HEK293T (cell line): ENCODE measurements around the gene METAP1.

Experiments used
- CTCF ChIA-PET: fragments of 350-600 bp; formaldehyde crosslinking; extraction: SDS; loops from one replicate; lab custom pipeline; 2021; ENCODE audit warnings: antibody characterized with exemption, inconsistent platforms; lab: Yijun Ruan, JAX
- POLR2A ChIA-PET: fragments of 350-600 bp; formaldehyde crosslinking; extraction: SDS; loops from one replicate; lab custom pipeline; 2020; ENCODE audit warnings: antibody characterized with exemption, inconsistent platforms; lab: Yijun Ruan, JAX
- DNase-seq: peaks from one replicate; pipeline ENCODE4 v3.0.0; 2012; ENCODE audit warnings: mixed read lengths; ENCODE audit errors: extremely low spot score
- ARNT ChIP-seq: fragments of 450-650 bp; IDR thresholded peaks from 2 replicates; pipeline ENCODE4 v1.6.1; 2017; ENCODE audit warnings: mild to moderate bottlenecking
- BHLHE40 ChIP-seq: fragments of 450-650 bp; IDR thresholded peaks from 2 replicates; pipeline ENCODE4 v1.6.1; 2016; ENCODE audit warnings: mild to moderate bottlenecking, moderate library complexity, borderline replicate concordance
- CTBP1 ChIP-seq: fragments of 450-650 bp; IDR thresholded peaks from 2 replicates; pipeline ENCODE4 v1.6.1; 2016; ENCODE audit warnings: borderline replicate concordance
- ELF4 ChIP-seq: fragments of 450-650 bp; IDR thresholded peaks from 2 replicates; pipeline ENCODE4 v1.6.1; 2017; ENCODE audit warnings: antibody characterized with exemption
- FOXA1 ChIP-seq: fragments of 450-650 bp; IDR thresholded peaks from 2 replicates; pipeline ENCODE4 v1.6.1; 2016; ENCODE audit warnings: mild to moderate bottlenecking
- FOXK2 ChIP-seq: fragments of 450-650 bp; IDR thresholded peaks from 2 replicates; pipeline ENCODE4 v1.6.1; 2016; ENCODE audit warnings: mild to moderate bottlenecking
- FOXM1 ChIP-seq: fragments of 450-650 bp; IDR thresholded peaks from 2 replicates; pipeline ENCODE4 v1.6.1; 2017; ENCODE audit warnings: mild to moderate bottlenecking, borderline replicate concordance
- HDGF ChIP-seq: fragments of 450-650 bp; IDR thresholded peaks from 2 replicates; pipeline ENCODE4 v1.6.1; 2017; ENCODE audit warnings: antibody characterized with exemption, borderline replicate concordance
- L3MBTL2 ChIP-seq: fragments of 450-650 bp; conservative IDR thresholded peaks from 2 replicates; pipeline ENCODE4 v1.6.1; 2016; ENCODE audit warnings: mild to moderate bottlenecking
- LEF1 ChIP-seq: fragments of 450-650 bp; IDR thresholded peaks from 2 replicates; pipeline ENCODE4 v1.6.1; 2017; ENCODE audit warnings: mild to moderate bottlenecking, borderline replicate concordance
- NFRKB ChIP-seq: fragments of 450-650 bp; IDR thresholded peaks from 2 replicates; pipeline ENCODE4 v1.6.1; 2016; ENCODE audit warnings: mild to moderate bottlenecking, moderate library complexity
- SP1 ChIP-seq: fragments of 450-650 bp; IDR thresholded peaks from 2 replicates; pipeline ENCODE4 v1.6.1; 2017
- SUZ12 ChIP-seq: fragments of 450-650 bp; IDR thresholded peaks from 2 replicates; pipeline ENCODE4 v1.6.1; 2016; ENCODE audit warnings: mild to moderate bottlenecking
- TARDBP ChIP-seq: fragments of 450-650 bp; IDR thresholded peaks from 2 replicates; pipeline ENCODE4 v1.6.1; 2016
- ZNF384 ChIP-seq: fragments of 450-650 bp; IDR thresholded peaks from 2 replicates; pipeline ENCODE4 v1.6.1; 2016
- TF ChIP-seq, protein P1 (sequence below): fragments of 450-650 bp; IDR thresholded peaks from 2 replicates; pipeline ENCODE4 v1.6.1; 2016

METAP1 gene

DNA sequence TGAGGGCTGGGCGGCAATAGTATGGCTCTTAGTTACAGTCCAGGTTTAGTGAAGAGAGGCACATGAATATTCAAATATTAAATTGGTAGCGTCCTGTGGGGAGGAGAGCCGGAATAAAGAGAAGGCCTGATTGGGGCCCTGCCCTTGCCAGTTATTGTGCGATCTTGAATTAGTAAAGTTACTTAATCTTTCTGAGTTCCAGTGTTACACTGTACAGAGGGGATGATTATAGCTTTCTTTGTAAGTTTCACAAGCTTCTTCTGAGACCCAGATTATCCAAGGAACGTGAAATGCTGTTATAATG is 1.2 kb downstream of the METAP1 start:
- CTCF ChIA-PET: interaction anchor here (3.1 kb wide), 1 partner anchor 59 kb away, joined by 19 read pairs; no protein-coding TSS in a partner anchor
- TF ChIP-seq LEF1 (no peak), SP1 (no peak), FOXM1 (no peak), CTBP1 (no peak)
- POLR2A ChIA-PET: interaction anchor here (0.6 to 1.7 kb wide), 2 partner anchors 18 to 68 kb away, joined by 3 to 5 read pairs; partner anchors contain the start of gene EIF4E
- no peak for DNase-seq

DNA sequence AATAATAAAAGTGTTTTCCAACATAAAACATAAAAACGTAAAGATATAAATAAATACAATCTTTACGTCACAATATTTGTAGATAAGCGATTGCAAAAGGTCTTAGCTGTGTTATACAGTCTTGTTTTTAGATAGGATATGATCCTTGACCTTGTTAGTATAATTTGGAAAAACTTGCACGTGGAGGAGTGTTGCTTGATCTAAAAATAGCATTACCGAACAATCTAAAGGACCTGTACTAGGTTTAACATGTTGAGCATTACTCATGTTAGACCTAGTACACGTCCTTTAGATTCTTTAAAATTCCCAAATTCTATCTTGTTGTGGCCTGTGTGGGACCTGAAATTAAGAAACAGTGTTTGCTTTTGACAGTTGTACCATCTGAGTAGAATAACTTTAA is 1.6 kb downstream of the METAP1 start:
- TF ChIP-seq FOXK2: no peak
- TF ChIP-seq LEF1: no peak
- TF ChIP-seq NFRKB: no peak
- TF ChIP-seq SP1: no peak
- no peak for TF ChIP-seq CTBP1
- TF ChIP-seq FOXA1: no peak
- TF ChIP-seq ELF4: no peak
- TF ChIP-seq ZNF384: no peak
- TF ChIP-seq HDGF: no peak
- no peak for DNase-seq
- CTCF ChIA-PET: interaction anchor here (3.1 kb wide), 1 partner anchor 59 kb away, joined by 19 read pairs; no protein-coding TSS in a partner anchor
- POLR2A ChIA-PET: no interaction called here

DNA sequence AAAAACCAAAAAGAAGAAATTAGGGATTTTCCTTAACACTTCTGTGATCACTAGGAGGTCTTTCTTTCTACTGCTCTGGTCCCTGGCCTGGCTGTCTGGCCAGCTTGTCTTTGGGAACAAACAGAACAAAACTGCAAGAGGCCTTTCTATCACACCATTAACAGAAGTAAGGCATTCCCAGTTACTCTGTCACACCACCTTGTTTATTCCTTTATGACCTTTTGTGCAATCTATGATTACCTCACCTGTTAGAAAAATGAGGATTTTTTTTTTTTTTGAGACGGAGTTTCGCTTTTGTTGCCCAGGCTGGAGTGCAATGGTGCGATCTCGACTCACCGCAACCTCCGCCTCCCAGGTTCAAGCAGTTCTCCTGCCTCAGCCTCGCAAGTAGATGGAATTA is 3.0 kb downstream of the METAP1 start:
- CTCF ChIA-PET: no interaction called here
- DNase-seq: no peak
- POLR2A ChIA-PET: interaction anchor here (1.1 kb wide), 1 partner anchor 71 kb away, joined by 3 read pairs; no protein-coding TSS in a partner anchor
- TF ChIP-seq FOXA1: no peak
- TF ChIP-seq ARNT: no peak
- TF ChIP-seq NFRKB: no peak
- no peak for TF ChIP-seq BHLHE40
- no peak for TF ChIP-seq L3MBTL2
- TF ChIP-seq SUZ12: no peak
- TF ChIP-seq ZNF384: no peak
- TF ChIP-seq FOXK2: no peak
- TF ChIP-seq, protein P1, sequence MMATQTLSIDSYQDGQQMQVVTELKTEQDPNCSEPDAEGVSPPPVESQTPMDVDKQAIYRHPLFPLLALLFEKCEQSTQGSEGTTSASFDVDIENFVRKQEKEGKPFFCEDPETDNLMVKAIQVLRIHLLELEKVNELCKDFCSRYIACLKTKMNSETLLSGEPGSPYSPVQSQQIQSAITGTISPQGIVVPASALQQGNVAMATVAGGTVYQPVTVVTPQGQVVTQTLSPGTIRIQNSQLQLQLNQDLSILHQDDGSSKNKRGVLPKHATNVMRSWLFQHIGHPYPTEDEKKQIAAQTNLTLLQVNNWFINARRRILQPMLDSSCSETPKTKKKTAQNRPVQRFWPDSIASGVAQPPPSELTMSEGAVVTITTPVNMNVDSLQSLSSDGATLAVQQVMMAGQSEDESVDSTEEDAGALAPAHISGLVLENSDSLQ: no peak
- no peak for TF ChIP-seq LEF1
- no peak for TF ChIP-seq SP1
- no peak for TF ChIP-seq HDGF
- TF ChIP-seq CTBP1: no peak
- no peak for TF ChIP-seq TARDBP
- TF ChIP-seq ELF4: no peak

DNA sequence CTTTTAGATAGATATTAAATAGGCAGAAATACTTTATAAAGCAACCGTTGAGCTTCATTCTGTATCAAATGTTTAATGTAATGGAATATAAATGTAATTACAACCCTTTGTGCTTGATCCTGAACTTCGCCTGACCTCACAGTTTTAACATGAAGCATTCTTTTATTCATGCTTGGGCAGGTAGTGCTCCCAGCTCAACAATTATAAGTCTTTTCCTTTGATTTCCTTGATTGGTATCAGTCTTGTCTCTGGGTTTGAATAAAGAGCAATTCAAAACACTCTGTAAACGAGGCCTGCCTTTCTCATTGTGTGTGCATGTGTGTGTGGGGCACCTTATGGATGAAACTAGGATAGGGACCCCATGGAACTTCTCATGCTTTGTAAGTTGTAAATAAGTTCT is 6.8 kb downstream of the METAP1 start:
- no peak for DNase-seq
- CTCF ChIA-PET: no interaction called here
- POLR2A ChIA-PET: no interaction called here
- TF ChIP-seq HDGF (no peak), LEF1 (no peak), FOXM1 (no peak), TARDBP (no peak), BHLHE40 (no peak), FOXK2 (no peak), CTBP1 (no peak), SUZ12 (no peak), SP1 (no peak), L3MBTL2 (no peak), FOXA1 (no peak), ELF4 (no peak), ZNF384 (no peak), NFRKB (no peak), ARNT (no peak)
- TF ChIP-seq, protein P1: no peak

DNA sequence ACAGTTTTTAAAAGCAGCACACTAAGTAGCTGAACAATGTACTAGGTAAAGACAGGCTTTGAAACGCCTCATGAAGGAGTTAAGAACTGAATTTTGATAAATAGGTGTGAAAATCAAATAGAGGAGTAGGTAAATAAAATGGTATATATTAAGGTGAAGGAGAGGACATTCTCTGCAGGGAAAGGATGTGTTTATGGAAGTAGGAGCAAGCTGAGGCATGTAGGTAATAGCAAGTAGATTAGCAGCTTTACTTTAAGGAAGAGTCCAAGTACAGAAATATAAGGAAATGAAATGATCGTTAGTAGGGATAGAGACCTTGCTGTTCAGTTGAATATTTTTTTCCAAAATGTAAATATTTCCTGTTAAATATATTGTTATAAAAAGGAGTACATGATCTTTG is 12.5 kb downstream of the METAP1 start:
- CTCF ChIA-PET: interaction anchor here (0.9 kb wide), 1 partner anchor 48 kb away, joined by 3 read pairs; no protein-coding TSS in a partner anchor
- POLR2A ChIA-PET: no interaction called here
- TF ChIP-seq ELF4 (no peak), FOXM1 (no peak), FOXA1 (no peak), CTBP1 (no peak), ARNT (no peak), TARDBP (no peak), HDGF (no peak), NFRKB (no peak), SUZ12 (no peak), FOXK2 (no peak), BHLHE40 (no peak), ZNF384 (no peak), LEF1 (no peak), L3MBTL2 (no peak), SP1 (no peak)
- TF ChIP-seq, protein P1: no peak
- DNase-seq: no peak

DNA sequence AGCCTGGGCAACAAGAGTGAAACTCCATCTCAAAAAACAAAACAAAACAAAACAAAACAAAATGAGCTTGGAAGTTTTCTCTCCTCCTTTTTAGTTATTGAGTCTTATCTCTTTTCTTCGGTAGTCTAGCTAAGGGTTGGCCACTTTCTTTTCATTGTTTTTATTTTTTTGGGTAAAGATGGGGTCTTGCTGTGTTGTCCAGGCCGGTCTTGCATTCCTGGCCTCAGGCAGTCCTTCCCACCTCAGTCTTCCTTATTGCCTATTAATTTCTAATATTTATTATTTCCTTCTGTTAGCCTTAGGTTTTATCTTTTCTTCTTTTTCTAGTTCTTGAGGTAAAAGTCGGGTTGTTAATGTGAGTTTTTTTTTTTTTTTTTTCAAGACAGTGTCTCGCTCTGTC is 16.4 kb downstream of the METAP1 start:
- POLR2A ChIA-PET: no interaction called here
- no peak for TF ChIP-seq TARDBP
- no peak for TF ChIP-seq BHLHE40
- TF ChIP-seq NFRKB: no peak
- no peak for TF ChIP-seq FOXM1
- no peak for DNase-seq
- CTCF ChIA-PET: no interaction called here
